Erythroblast (primary cell): ENCODE measurements around the gene TAPBP.

ENCODE experiments used
- GATA1 ChIP-seq: IDR thresholded peaks from 2 replicates; pipeline ENCODE4 v1.6.1; 2011; ENCODE audit warnings: low read depth, mild to moderate bottlenecking, control low read depth, low read length, moderate library complexity
- POLR2A ChIP-seq: IDR thresholded peaks from 2 replicates; pipeline ENCODE4 v1.6.1; 2011; ENCODE audit warnings: mild to moderate bottlenecking, low read length

DNA sequence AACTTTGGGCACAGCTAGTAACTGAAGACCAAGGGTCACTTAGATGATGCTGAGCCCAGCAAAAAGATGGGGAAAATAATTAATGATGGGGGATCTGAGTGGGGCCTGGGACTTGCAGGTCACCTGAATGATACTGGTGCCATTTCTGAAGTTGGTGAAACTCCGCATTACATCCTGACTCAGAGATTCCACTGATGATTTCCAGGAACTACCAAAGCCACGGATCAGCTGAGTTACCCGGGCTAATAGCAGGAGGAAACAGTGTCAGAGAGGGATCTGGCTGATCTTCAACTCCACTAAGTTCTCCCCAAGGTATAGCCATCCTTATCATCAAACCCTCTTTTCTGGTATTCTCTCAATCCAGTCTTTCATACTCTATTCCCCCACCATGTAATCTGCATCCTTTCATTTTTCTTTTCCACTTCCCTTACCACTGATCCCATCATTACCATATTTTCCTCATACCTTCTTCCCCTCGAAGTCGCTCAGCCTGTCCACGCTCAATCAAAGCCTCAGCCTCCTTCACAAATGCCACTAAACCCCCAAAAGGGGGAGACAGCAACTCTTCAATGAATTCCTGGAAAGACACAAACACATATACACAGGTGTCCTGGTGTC is 62.4 kb downstream of the TAPBP start:
- no peak for TF ChIP-seq POLR2A
- no peak for TF ChIP-seq GATA1
